Peyer's patch (tissue), 4 donors: ENCODE results near the gene PTGS1.

Source experiments
- POLR2A ChIP-seq, 2 donors: fragments of 450-650 bp; IDR thresholded peaks; one replicate each; pipeline ENCODE4 v1.5.1; 2017; ENCODE audit warnings: antibody characterized with exemption in 2 of 2, mild to moderate bottlenecking in 2 of 2, moderate library complexity in 2 of 2
- TF ChIP-seq, protein P1 (sequence below), 6 experiments: fragments of 450-650 bp in 4 of 6; fragments of 200-600 bp in 2 of 6; sonication (generic) in 1 of 6; IDR thresholded peaks; one replicate each; pipeline ENCODE4 v1.5.1; 2017 to 2019; ENCODE audit warnings: antibody characterized with exemption in 6 of 6, mild to moderate bottlenecking in 3 of 6, moderate library complexity in 1 of 6

DNA sequence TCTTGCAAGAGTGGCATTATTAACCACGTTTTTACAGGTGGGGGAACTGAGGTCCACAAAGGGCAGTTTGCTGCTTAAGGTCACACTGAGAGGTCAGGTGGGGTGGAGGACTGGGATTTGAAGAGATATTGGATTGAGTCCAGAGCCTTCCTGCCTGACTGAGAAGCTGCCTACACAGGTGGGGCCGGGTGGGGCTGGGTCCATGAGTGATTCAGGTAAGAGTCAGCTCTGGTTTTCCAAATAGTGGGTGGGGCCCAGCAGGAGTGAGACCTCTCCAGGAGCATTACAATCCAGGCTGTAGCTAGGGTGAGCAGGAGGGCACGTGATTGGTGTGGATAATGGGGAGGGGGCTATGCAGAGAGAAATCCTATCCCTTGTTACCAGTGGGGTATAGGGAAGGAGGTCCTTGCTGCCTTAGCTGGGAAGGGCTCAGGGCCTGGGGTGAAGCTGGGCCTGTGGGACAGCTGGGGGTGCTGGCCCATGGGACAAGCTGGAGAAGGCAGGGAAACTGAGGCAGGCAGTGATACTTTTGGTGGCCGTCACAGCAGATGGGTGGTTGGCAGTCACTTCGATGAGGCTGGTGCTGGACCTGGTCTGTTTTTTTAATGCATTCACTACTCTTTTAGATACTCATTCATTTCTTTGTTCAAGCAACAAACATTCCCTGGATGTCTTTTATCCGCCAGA is 2.9 kb upstream of the PTGS1 start:
- TF ChIP-seq, protein P1, sequence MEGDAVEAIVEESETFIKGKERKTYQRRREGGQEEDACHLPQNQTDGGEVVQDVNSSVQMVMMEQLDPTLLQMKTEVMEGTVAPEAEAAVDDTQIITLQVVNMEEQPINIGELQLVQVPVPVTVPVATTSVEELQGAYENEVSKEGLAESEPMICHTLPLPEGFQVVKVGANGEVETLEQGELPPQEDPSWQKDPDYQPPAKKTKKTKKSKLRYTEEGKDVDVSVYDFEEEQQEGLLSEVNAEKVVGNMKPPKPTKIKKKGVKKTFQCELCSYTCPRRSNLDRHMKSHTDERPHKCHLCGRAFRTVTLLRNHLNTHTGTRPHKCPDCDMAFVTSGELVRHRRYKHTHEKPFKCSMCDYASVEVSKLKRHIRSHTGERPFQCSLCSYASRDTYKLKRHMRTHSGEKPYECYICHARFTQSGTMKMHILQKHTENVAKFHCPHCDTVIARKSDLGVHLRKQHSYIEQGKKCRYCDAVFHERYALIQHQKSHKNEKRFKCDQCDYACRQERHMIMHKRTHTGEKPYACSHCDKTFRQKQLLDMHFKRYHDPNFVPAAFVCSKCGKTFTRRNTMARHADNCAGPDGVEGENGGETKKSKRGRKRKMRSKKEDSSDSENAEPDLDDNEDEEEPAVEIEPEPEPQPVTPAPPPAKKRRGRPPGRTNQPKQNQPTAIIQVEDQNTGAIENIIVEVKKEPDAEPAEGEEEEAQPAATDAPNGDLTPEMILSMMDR (IDR thresholded peaks at IDR 0.05), result no peak
- TF ChIP-seq POLR2A (IDR thresholded peaks at IDR 0.05), result no peak
